ENCODE results near the gene TNNI3K. TPM values are rescaled to one million over a fixed set of nuclear protein-coding genes. Genes with fewer than 3 reads are reported as not detected.

TNNI3K gene
- polyA plus RNA-seq, 1 of the 3 experiments (the other 2 are of a cell fraction): 0.31 TPM

GRCh38 chr1:74199504-74199903, 35.7 kb upstream of the TNNI3K start:
- Histone ChIP-seq H3K36me3 (replicated peaks in 1 of 2; ENCODE audit: control insufficient read depth in 1 of 2, insufficient read depth in 2 of 2, low read length in 1 of 2) (peaks cover 22 to 27% of the 10 kb centered on the region in 2 experiments), H3K27me3 (ENCODE audit: insufficient read depth) (no peaks in the 10 kb centered on the region), H3K4me2 (peak overlapping the region; percentile 77), H3K9me2 (no peaks in the 10 kb centered on the region), H3K4me1 (ENCODE audit: control insufficient read depth in 1 of 2, insufficient read depth in 2 of 2, low read depth in 1 of 2, low read length in 1 of 2) (peaks cover 0 to 3% of the 10 kb centered on the region in 2 experiments; a peak in 1 of 4 replicates), H3F3A (replicated peaks; ENCODE audit: insufficient read depth) (peaks cover 3% of the 10 kb centered on the region), H3K27ac (ENCODE audit: low read depth in 2 of 2, low read length in 1 of 2) (no peak overlapping the region), H3K9ac (no peak overlapping the region), H2AFZ (ENCODE audit: low read depth) (no peak overlapping the region), H4K20me1 (ENCODE audit: insufficient read depth) (no peaks in the 10 kb centered on the region), H3K9me3 (no peaks in the 10 kb centered on the region), H3K79me2 (ENCODE audit: insufficient read depth) (peaks cover 7% of the 10 kb centered on the region; the same call in 1 of the 2 replicates), H3K4me3 (ENCODE audit: low read depth in 2 of 2, low read length in 1 of 2) (no peak overlapping the region; a peak in 2 of 4 replicates)
- CTCF ChIA-PET: interaction anchor here (0.8 kb wide), 1 partner anchor 46 kb away, joined by 3 read pairs; no protein-coding TSS in a partner anchor
- POLR2A ChIA-PET: no interaction called here
- WGBS (ENCODE audit: low lambda C conversion rate): 79% methylated on average over 5 of the region's 5 CpGs
- TF ChIP-seq USF1 (IDR thresholded peaks at IDR 0.05; ENCODE audit: borderline replicate concordance, low read depth) (no peak), JUND (IDR thresholded peaks at IDR 0.05) (no peak), MXI1 (IDR thresholded peaks at IDR 0.05; ENCODE audit: low read depth, low read length) (no peak), REST (IDR thresholded peaks at IDR 0.05; ENCODE audit: low read depth, low read length) (no peak), NFIC (IDR thresholded peaks at IDR 0.05; ENCODE audit: borderline replicate concordance) (no peak), FOXM1 (IDR thresholded peaks at IDR 0.05; ENCODE audit: low read depth) (no peak), FOSL2 (IDR thresholded peaks at IDR 0.05; ENCODE audit: borderline replicate concordance, low read depth) (no peak), TAF1 (IDR thresholded peaks at IDR 0.05; ENCODE audit: borderline replicate concordance, low read depth, low read length) (no peak), PBX3 (IDR thresholded peaks at IDR 0.05) (no peak), USF2 (IDR thresholded peaks at IDR 0.05; ENCODE audit: borderline replicate concordance, low read depth, low read length) (no peak), SMC3 (IDR thresholded peaks at IDR 0.05; ENCODE audit: low read depth, low read length) (no peak), SIN3A (IDR thresholded peaks at IDR 0.05; ENCODE audit: borderline replicate concordance, low read depth, low read length) (no peak), GABPA (IDR thresholded peaks at IDR 0.05; ENCODE audit: low read depth) (no peak), IRF3 (IDR thresholded peaks at IDR 0.05; ENCODE audit: low read depth, low read length) (no peak), EP300 (IDR thresholded peaks at IDR 0.05; ENCODE audit: borderline replicate concordance in 1 of 2, low read depth in 1 of 2, low read length in 1 of 2) (no peak), POLR2AphosphoS5 (IDR thresholded peaks at IDR 0.05; ENCODE audit: low read depth, low read length) (no peak)
- no peak for DNase-seq

All from SK-N-SH (cell line).